A549 (cell line): ENCODE data around the gene SLIT2.

ENCODE experiments used
- BCL3 ChIP-seq: fragments of >200 bp; sonication (Bioruptor Twin); formaldehyde crosslinking; IDR thresholded peaks from 3 replicates; pipeline ENCODE4 v1.6.1; 2016
- BHLHE40 ChIP-seq: IDR thresholded peaks from 2 replicates; pipeline ENCODE4 v1.6.1; 2012; ENCODE audit warnings: low read depth, low read length, inconsistent platforms
- CHD2 ChIP-seq: fragments of 150-350 bp; IDR thresholded peaks from 2 replicates; pipeline ENCODE4 v1.6.1; 2014; ENCODE audit warnings: low read length; ENCODE audit not compliant: partially characterized antibody
- CTCF ChIP-seq: fragments of >200 bp; sonication (Bioruptor Twin); formaldehyde crosslinking; IDR thresholded peaks from 3 replicates; pipeline ENCODE4 v1.5.1; 2016
- EHF ChIP-seq: fragments of 250-450 bp; sonication (Bioruptor Pico); IDR thresholded peaks from 2 replicates; pipeline ENCODE4 v1.5.0; 2020; ENCODE audit warnings: mild to moderate bottlenecking
- ESRRA ChIP-seq: fragments of 150-350 bp; IDR thresholded peaks from 2 replicates; pipeline ENCODE4 v1.6.1; 2014; ENCODE audit warnings: mild to moderate bottlenecking, low read length, borderline replicate concordance
- HDAC2 ChIP-seq: fragments of 200-600 bp; sonication (generic); IDR thresholded peaks from 2 replicates; pipeline ENCODE4 v1.6.1; 2016
- PHF8 ChIP-seq: fragments of 200-600 bp; sonication (generic); IDR thresholded peaks from 2 replicates; pipeline ENCODE4 v1.6.1; 2016; ENCODE audit warnings: low read depth, mild to moderate bottlenecking, antibody characterized with exemption, moderate library complexity, borderline replicate concordance
- POLR2A ChIP-seq: IDR thresholded peaks from 2 replicates; pipeline ENCODE4 v1.6.1; 2012; ENCODE audit warnings: mild to moderate bottlenecking, low read length
- REST ChIP-seq: fragments of 200-600 bp; sonication (generic); IDR thresholded peaks from 2 replicates; pipeline ENCODE4 v1.6.1; 2016; ENCODE audit warnings: antibody characterized with exemption, mild to moderate bottlenecking, moderate library complexity
- SMC3 ChIP-seq: fragments of >200 bp; sonication (Bioruptor Twin); formaldehyde crosslinking; IDR thresholded peaks from 3 replicates; pipeline ENCODE4 v1.6.1; 2018; ENCODE audit warnings: inconsistent platforms

DNA sequence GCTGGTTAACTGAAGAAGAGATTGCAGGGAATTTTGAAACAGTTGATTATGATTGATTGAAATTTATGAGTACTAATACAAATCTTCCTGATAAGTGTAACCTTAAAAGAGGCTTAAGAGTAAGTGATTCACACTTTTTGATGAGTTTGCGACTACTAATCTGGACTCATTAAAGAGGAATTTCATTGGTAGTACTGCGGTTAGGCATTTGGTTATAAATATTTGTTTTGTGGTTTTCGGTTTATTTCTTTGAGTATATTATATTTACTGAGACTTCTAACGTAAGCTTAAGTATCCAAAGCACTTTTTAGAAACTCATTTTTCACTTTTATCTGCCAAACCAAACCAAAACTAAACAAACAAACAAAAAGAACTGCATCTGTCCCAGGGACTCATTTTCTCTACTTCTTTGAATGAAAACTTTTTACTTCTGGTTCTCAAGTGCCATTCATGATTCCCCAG is 20.7 kb downstream of the SLIT2 start:
- TF ChIP-seq CTCF (no peak), POLR2A (no peak), BHLHE40 (no peak), PHF8 (no peak), BCL3 (no peak), EHF (CRISPR knock-in tag) (no peak), ESRRA (no peak), SMC3 (no peak), HDAC2 (no peak), REST (no peak), CHD2 (no peak)
